ENCODE measurements around the gene CETN1. TPM values are rescaled to one million over a fixed set of nuclear protein-coding genes. Genes with fewer than 3 reads are reported as not detected.

Gene CETN1
- total RNA-seq, 2 donors from 2014 or later = not detected

DNA sequence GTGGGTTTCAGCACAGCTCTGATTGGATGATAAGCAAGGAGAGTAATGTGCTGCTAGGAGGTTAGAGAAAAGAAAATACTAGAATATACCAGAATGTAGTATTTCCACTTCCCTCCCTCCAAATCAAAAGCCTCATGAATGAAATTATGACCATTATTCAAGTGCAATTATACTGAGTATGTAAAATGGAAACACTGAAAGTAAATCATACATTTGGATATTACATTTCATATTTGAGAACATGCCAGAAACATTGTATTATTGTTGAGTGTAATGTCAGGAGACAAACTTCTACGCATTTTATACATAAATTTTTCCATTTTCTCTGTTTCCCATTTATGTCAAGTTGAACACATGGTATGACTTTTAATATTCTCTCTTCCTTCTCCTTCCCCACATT lies 942 bp upstream of the CETN1 start:
- Mint-ChIP-seq H3K27me3 (ENCODE audit: insufficient read depth) (no peaks in the 10 kb centered on the region), H3K9me3 (peaks cover 1% of the 10 kb centered on the region), H3K27ac (no peak overlapping the region), H3K36me3 (ENCODE audit: low read depth) (no peaks in the 10 kb centered on the region), H3K4me1 (peaks cover 17% of the 10 kb centered on the region), H3K4me3 (no peak overlapping the region)
- H3K4me1 ChIP-seq (ENCODE audit: control insufficient read depth, insufficient read depth, low read length) = no peaks in the 10 kb centered on the region
- no peaks in the 10 kb centered on the region for H3K36me3 ChIP-seq (ENCODE audit: control insufficient read depth, insufficient read depth, low read length)
- H3K9me3 ChIP-seq (ENCODE audit: control insufficient read depth, low read length) = no peaks in the 10 kb centered on the region
- DNase-seq = no peak
- TF ChIP-seq CTCF (conservative IDR thresholded peaks at IDR 0.05) = no peak
- no peak overlapping the region for H3K9ac ChIP-seq (ENCODE audit: extremely low read depth, low read length, poor library complexity, severe bottlenecking)
- H3K27me3 ChIP-seq (ENCODE audit: control insufficient read depth, insufficient read depth, low read length, poor library complexity, severe bottlenecking) = no peaks in the 10 kb centered on the region
- 79 to 100% methylated on average over 1 of the region's 1 CpG for WGBS, 2 experiments (ENCODE audit: insufficient coverage in 1 of 2, insufficient read length in 1 of 2)
- no peak overlapping the region for H3K4me3 ChIP-seq (ENCODE audit: low read length)
- no peak overlapping the region for H3K27ac ChIP-seq (ENCODE audit: low read depth, low read length)

GRCh38 chr18:581096-581495 lies 916 bp downstream of the CETN1 start:
- H3K9me3 Mint-ChIP-seq = peaks cover 1% of the 10 kb centered on the region
- H3K4me3 Mint-ChIP-seq = no peak overlapping the region
- Histone ChIP-seq H3K27ac (ENCODE audit: low read depth, low read length) (no peak overlapping the region), H3K36me3 (ENCODE audit: control insufficient read depth, insufficient read depth, low read length) (no peaks in the 10 kb centered on the region), H3K4me1 (ENCODE audit: control insufficient read depth, insufficient read depth, low read length) (no peaks in the 10 kb centered on the region), H3K9me3 (ENCODE audit: control insufficient read depth, low read length) (no peaks in the 10 kb centered on the region), H3K4me3 (ENCODE audit: low read length) (no peak overlapping the region), H3K27me3 (ENCODE audit: control insufficient read depth, insufficient read depth, low read length, poor library complexity, severe bottlenecking) (no peaks in the 10 kb centered on the region), H3K9ac (ENCODE audit: extremely low read depth, low read length, poor library complexity, severe bottlenecking) (no peak overlapping the region)
- DNase-seq = no peak
- no peaks in the 10 kb centered on the region for H3K4me1 Mint-ChIP-seq
- H3K36me3 Mint-ChIP-seq (ENCODE audit: low read depth) = no peaks in the 10 kb centered on the region
- H3K27me3 Mint-ChIP-seq (ENCODE audit: insufficient read depth) = no peaks in the 10 kb centered on the region
- H3K27ac Mint-ChIP-seq = no peak overlapping the region
- TF ChIP-seq CTCF (conservative IDR thresholded peaks at IDR 0.05) = no peak
- 94% methylated on average over 3 of the region's 3 CpGs for WGBS, 2 experiments (ENCODE audit: insufficient coverage in 1 of 2, insufficient read length in 1 of 2)

GRCh38 chr18:582465-582864 lies 2.3 kb downstream of the CETN1 start:
- Histone ChIP-seq H3K36me3 (ENCODE audit: control insufficient read depth, insufficient read depth, low read length) (no peaks in the 10 kb centered on the region), H3K9ac (ENCODE audit: extremely low read depth, low read length, poor library complexity, severe bottlenecking) (no peak overlapping the region), H3K27ac (ENCODE audit: low read depth, low read length) (no peak overlapping the region), H3K9me3 (ENCODE audit: control insufficient read depth, low read length) (no peaks in the 10 kb centered on the region), H3K27me3 (ENCODE audit: control insufficient read depth, insufficient read depth, low read length, poor library complexity, severe bottlenecking) (no peaks in the 10 kb centered on the region), H3K4me3 (ENCODE audit: low read length) (no peak overlapping the region), H3K4me1 (ENCODE audit: control insufficient read depth, insufficient read depth, low read length) (no peaks in the 10 kb centered on the region)
- no peaks in the 10 kb centered on the region for H3K27me3 Mint-ChIP-seq (ENCODE audit: insufficient read depth)
- H3K27ac Mint-ChIP-seq = no peak overlapping the region
- no peaks in the 10 kb centered on the region for H3K4me1 Mint-ChIP-seq
- 83 to 94% methylated on average over 1 to 3 of the region's 3 CpGs for WGBS, 2 experiments (ENCODE audit: insufficient coverage in 1 of 2, insufficient read length in 1 of 2)
- no peak for TF ChIP-seq CTCF (conservative IDR thresholded peaks at IDR 0.05)
- H3K36me3 Mint-ChIP-seq (ENCODE audit: low read depth) = no peaks in the 10 kb centered on the region
- peaks cover 1% of the 10 kb centered on the region for H3K9me3 Mint-ChIP-seq
- H3K4me3 Mint-ChIP-seq = no peak overlapping the region
- DNase-seq = no peak
